H1 (cell line): ENCODE measurements around the gene NID2. TPM values are rescaled to one million over a fixed set of nuclear protein-coding genes. Genes with fewer than 3 reads are reported as not detected.

Experiments
- CTCF ChIA-PET: fragments of 300-600 bp; sonication (Branson Sonifier 250); formaldehyde crosslinking; loops from one replicate; lab custom pipeline; 2021; ENCODE audit not compliant: partially characterized antibody; lab: Charles Lee
- POLR2A ChIA-PET: fragments of 300-600 bp; sonication (Branson Sonifier 250); formaldehyde crosslinking; loops from one replicate; lab custom pipeline; 2021; ENCODE audit warnings: inconsistent platforms; ENCODE audit not compliant: partially characterized antibody; lab: Charles Lee
- DNase-seq, 2 experiments: peaks; one replicate each; pipeline versions ENCODE4 v3.0.0 to v3.0.0-alpha.2; 2010 to 2022; ENCODE audit warnings: low spot score in 2 of 2, low read depth in 1 of 2, mixed read lengths in 1 of 2
- FAIRE-seq: peaks from 2 replicates; lab custom pipeline; 2011; peaks lifted over from hg19 to GRCh38; lab: Jason Lieb, UNC
- H2AFZ ChIP-seq: 2 replicates; pipeline ENCODE4 v1.8.1; 2012; ENCODE audit warnings: low read length, inconsistent platforms
- H2AK5ac ChIP-seq: 2 replicates; pipeline ENCODE4 v1.6.1; 2013; ENCODE audit warnings: low read depth, low read length
- H2BK120ac ChIP-seq: replicated peaks from 2 replicates; pipeline ENCODE3; 2013; ENCODE audit warnings: low read depth, low read length, inconsistent platforms
- H2BK12ac ChIP-seq: 2 replicates; pipeline ENCODE4 v1.6.1; 2013; ENCODE audit warnings: low read depth, low read length
- H2BK15ac ChIP-seq: 2 replicates; pipeline ENCODE4 v1.6.1; 2013; ENCODE audit warnings: low read length
- H2BK20ac ChIP-seq: 2 replicates; pipeline ENCODE4 v1.6.1; 2013; ENCODE audit warnings: low read length
- H2BK5ac ChIP-seq: 2 replicates; pipeline ENCODE4 v1.6.1; 2013; ENCODE audit warnings: low read depth, low read length
- H3K14ac ChIP-seq: 2 replicates; pipeline ENCODE4 v1.6.1; 2013; ENCODE audit warnings: inconsistent platforms; ENCODE audit not compliant: insufficient read length
- H3K18ac ChIP-seq: 2 replicates; pipeline ENCODE4 v1.6.1; 2013; ENCODE audit warnings: low read length; ENCODE audit errors: extremely low read depth
- H3K23ac ChIP-seq: 2 replicates; pipeline ENCODE4 v1.6.1; 2013; ENCODE audit warnings: inconsistent platforms; ENCODE audit not compliant: insufficient read length
- H3K23me2 ChIP-seq: 2 replicates; pipeline ENCODE4 v1.6.1; 2013; ENCODE audit warnings: low read depth, low read length
- H3K27ac ChIP-seq: 2 replicates; pipeline ENCODE4 v1.6.1; 2011; ENCODE audit warnings: low read depth, low read length, inconsistent platforms
- H3K27me3 ChIP-seq, 4 experiments: replicated peaks in 1 of 4; 1 replicate in 1 of 4; 2 replicates in 3 of 4; pipeline versions ENCODE4 v1.6.1 to v1.8.1; 2011 to 2013; ENCODE audit warnings: low read length in 3 of 4, mild to moderate bottlenecking in 3 of 4, inconsistent platforms in 2 of 4, mixed read lengths in 2 of 4, moderate library complexity in 1 of 4; ENCODE audit not compliant: control insufficient read depth in 3 of 4, insufficient read depth in 3 of 4; ENCODE audit errors: extremely low read depth in 1 of 4
- H3K36me3 ChIP-seq, 4 experiments: 2 replicates each; pipeline versions ENCODE4 v1.6.1 to v1.8.1; 2011 to 2013; ENCODE audit warnings: mild to moderate bottlenecking in 4 of 4, low read length in 3 of 4, moderate library complexity in 2 of 4, control low read depth in 1 of 4, inconsistent platforms in 1 of 4; ENCODE audit not compliant: insufficient read depth in 4 of 4, control insufficient read depth in 2 of 4
- H3K4ac ChIP-seq: replicated peaks from 2 replicates; pipeline ENCODE3; 2013; ENCODE audit warnings: low read length, low read depth, mixed read lengths, inconsistent platforms; ENCODE audit not compliant: insufficient read length
- H3K4me1 ChIP-seq, 4 experiments: replicated peaks in 1 of 4; 1 replicate in 1 of 4; 2 replicates in 3 of 4; pipeline versions ENCODE4 v1.6.1 to v1.8.1; 2011 to 2013; ENCODE audit warnings: low read length in 3 of 4, inconsistent platforms in 2 of 4, mixed read lengths in 1 of 4; ENCODE audit not compliant: insufficient read depth in 4 of 4, control insufficient read depth in 3 of 4
- H3K4me2 ChIP-seq, 2 experiments: 2 replicates each; pipeline versions ENCODE4 v1.6.1 to v1.8.1; 2011 to 2013; ENCODE audit warnings: low read depth in 2 of 2, low read length in 2 of 2, control low read depth in 1 of 2, inconsistent platforms in 1 of 2, mild to moderate bottlenecking in 1 of 2; ENCODE audit not compliant: insufficient read depth in 1 of 2
- H3K4me3 ChIP-seq, 4 experiments: fragments of 200-600, 300-600 bp in 1 of 4; sonication (generic), shearing (Covaris generic), sonication (Bioruptor Twin) in 1 of 4; 2 replicates each; pipeline versions ENCODE4 v1.5.1 to v1.8.1; 2011 to 2016; ENCODE audit warnings: low read length in 4 of 4, low read depth in 3 of 4, control low read depth in 2 of 4, inconsistent platforms in 2 of 4, mild to moderate bottlenecking in 2 of 4, mixed read lengths in 1 of 4, moderate library complexity in 1 of 4; ENCODE audit not compliant: insufficient read depth in 2 of 4; ENCODE audit errors: extremely low read depth in 1 of 4
- H3K56ac ChIP-seq: replicated peaks from 2 replicates; pipeline ENCODE3; 2013; ENCODE audit warnings: low read depth, mild to moderate bottlenecking, mixed read lengths, low read length, inconsistent platforms; ENCODE audit not compliant: insufficient read length
- H3K79me1 ChIP-seq: 2 replicates; pipeline ENCODE4 v1.6.1; 2013; ENCODE audit warnings: low read depth, low read length, control low read depth
- H3K79me2 ChIP-seq, 2 experiments: 2 replicates each; pipeline versions ENCODE4 v1.6.1 to v1.8.1; 2012 to 2013; ENCODE audit warnings: low read length in 2 of 2, mild to moderate bottlenecking in 2 of 2, inconsistent platforms in 1 of 2; ENCODE audit not compliant: insufficient read depth in 2 of 2, control insufficient read depth in 1 of 2
- H3K9ac ChIP-seq, 4 experiments: replicated peaks in 1 of 4; 1 replicate in 1 of 4; 2 replicates in 3 of 4; pipeline versions ENCODE4 v1.6.1 to v1.8.1; 2011 to 2013; ENCODE audit warnings: low read depth in 3 of 4, low read length in 3 of 4, control low read depth in 2 of 4, mild to moderate bottlenecking in 2 of 4, moderate library complexity in 2 of 4, inconsistent platforms in 1 of 4; ENCODE audit errors: extremely low read depth in 1 of 4
- H3K9me3 ChIP-seq, 2 experiments: 2 replicates each; pipeline versions ENCODE4 v1.6.1 to v1.8.1; 2012 to 2013; ENCODE audit warnings: mild to moderate bottlenecking in 2 of 2, moderate library complexity in 2 of 2, control low read depth in 1 of 2, inconsistent platforms in 1 of 2, low read depth in 1 of 2, low read length in 1 of 2, mixed read lengths in 1 of 2; ENCODE audit not compliant: insufficient read depth in 2 of 2
- H4K20me1 ChIP-seq, 2 experiments: replicated peaks in 1 of 2; 2 replicates each; pipeline versions ENCODE3 to v1.8.1; 2011 to 2013; ENCODE audit warnings: inconsistent platforms in 2 of 2, low read length in 2 of 2, mild to moderate bottlenecking in 1 of 2; ENCODE audit not compliant: insufficient read depth in 2 of 2, control insufficient read depth in 1 of 2
- H4K5ac ChIP-seq: 2 replicates; pipeline ENCODE4 v1.6.1; 2013; ENCODE audit warnings: low read length, low read depth, mixed read lengths, inconsistent platforms; ENCODE audit not compliant: insufficient read length
- H4K8ac ChIP-seq: 2 replicates; pipeline ENCODE4 v1.8.0; 2013; ENCODE audit warnings: mild to moderate bottlenecking, moderate library complexity, low read length, inconsistent platforms; ENCODE audit not compliant: insufficient read depth; ENCODE audit errors: extremely low read depth
- H4K91ac ChIP-seq: replicated peaks from 2 replicates; pipeline ENCODE3; 2013; ENCODE audit warnings: low read length, mixed read lengths, inconsistent platforms; ENCODE audit not compliant: insufficient read length
- CBX5 ChIP-seq: fragments of 300-800, 300-1000 bp; sonication (generic); IDR thresholded peaks from 2 replicates; pipeline ENCODE4 v1.7.1; 2016; ENCODE audit warnings: antibody characterized with exemption, low read length, low read depth
- CEBPB ChIP-seq: IDR thresholded peaks from 2 replicates; pipeline ENCODE4 v1.6.1; 2012; ENCODE audit warnings: low read depth, low read length
- CREB1 ChIP-seq: IDR thresholded peaks from 2 replicates; pipeline ENCODE4 v1.6.1; 2012; ENCODE audit warnings: inconsistent platforms
- EZH2 ChIP-seq: fragments of 200-600 bp; sonication (generic); IDR thresholded peaks from 2 replicates; pipeline ENCODE4 v1.7.1; 2012; ENCODE audit warnings: low read depth, mild to moderate bottlenecking, moderate library complexity, low read length, inconsistent platforms; ENCODE audit not compliant: severe bottlenecking
- HDAC6 ChIP-seq: IDR thresholded peaks from one replicate; pipeline ENCODE4 v1.7.1; 2012; ENCODE audit warnings: low read depth, mild to moderate bottlenecking, inconsistent platforms, low read length, moderate library complexity
- KDM1A ChIP-seq: fragments of 200-600, 300-600 bp; sonication (generic); IDR thresholded peaks from 2 replicates; pipeline ENCODE4 v1.7.1; 2016; ENCODE audit warnings: mild to moderate bottlenecking, low read length, borderline replicate concordance
- KDM5A ChIP-seq: fragments of 200-600 bp; IDR thresholded peaks from 2 replicates; pipeline ENCODE4 v1.7.1; 2012; ENCODE audit warnings: mild to moderate bottlenecking, low read length, inconsistent platforms, mixed read lengths
- NRF1 ChIP-seq: IDR thresholded peaks from 2 replicates; pipeline ENCODE4 v1.6.1; 2011; ENCODE audit warnings: mild to moderate bottlenecking, low read depth, low read length, improper control_type of control experiment
- TAF1 ChIP-seq: IDR thresholded peaks from 2 replicates; pipeline ENCODE4 v1.6.1; 2011; ENCODE audit warnings: mild to moderate bottlenecking, low read depth, low read length
- TAF7 ChIP-seq: optimal IDR thresholded peaks from 2 replicates; pipeline ENCODE3; 2011; ENCODE audit warnings: low read depth, mild to moderate bottlenecking, inconsistent platforms, low read length, moderate library complexity, borderline replicate concordance
- TCF12 ChIP-seq: IDR thresholded peaks from 2 replicates; pipeline ENCODE4 v1.6.1; 2011; ENCODE audit warnings: low read depth, mild to moderate bottlenecking, low read length
- WGBS, 2 experiments: shearing (Covaris generic) in 1 of 2; methylation state at CpG; one replicate each; pipeline versions ENCODE4 v1.1.6 to v1.1.7; 2013 to 2015; ENCODE audit warnings: low lambda C conversion rate in 2 of 2, mixed read lengths in 2 of 2, inconsistent platforms in 1 of 2, low coverage in 1 of 2, missing lambda C conversion rate in 1 of 2; ENCODE audit not compliant: insufficient replicate concordance in 2 of 2, insufficient coverage in 1 of 2, insufficient read length in 1 of 2; ENCODE audit errors: extremely low coverage in 1 of 2, missing lambda C conversion rate in 1 of 2; 5-methylcytosine and 5-hydroxymethylcytosine counted together
- polyA plus RNA-seq, 7 experiments: library from polyadenylated mRNA; depleted of rRNA in 3 of 7; stranded (reverse) in 5 of 7; unstranded in 2 of 7; fragments of >200 nt in 5 of 7; fragments of 200-250 nt in 2 of 7; gene quantifications; 1 replicate in 5 of 7; 2 replicates in 1 of 7; 4 replicates in 1 of 7; pipeline versions ENCODE4 v1.2.1 to v1.2.3, GENCODE V29; 2011 to 2013; ENCODE audit warnings: missing spikeins in 2 of 7, mixed read lengths in 2 of 7
- total RNA-seq: library from RNA; stranded (reverse); fragmentation: NEBNext Ultra II Directional; extraction: Animal tissue kit (Norgen Biotek cat#: 25700); gene quantifications from 2 replicates; pipeline ENCODE4 v1.2.1, GENCODE V29; 2021
- TF ChIP-seq, protein P1 (sequence below): IDR thresholded peaks from 2 replicates; pipeline ENCODE4 v1.6.1; 2011; ENCODE audit warnings: low read length, improper control_type of control experiment

Gene NID2
- total and polyA plus RNA-seq, 2 of the 8 experiments (the other 6 are each of a cell fraction or from before 2014, with no cell fraction given), result 6.1 to 12.6 TPM

DNA sequence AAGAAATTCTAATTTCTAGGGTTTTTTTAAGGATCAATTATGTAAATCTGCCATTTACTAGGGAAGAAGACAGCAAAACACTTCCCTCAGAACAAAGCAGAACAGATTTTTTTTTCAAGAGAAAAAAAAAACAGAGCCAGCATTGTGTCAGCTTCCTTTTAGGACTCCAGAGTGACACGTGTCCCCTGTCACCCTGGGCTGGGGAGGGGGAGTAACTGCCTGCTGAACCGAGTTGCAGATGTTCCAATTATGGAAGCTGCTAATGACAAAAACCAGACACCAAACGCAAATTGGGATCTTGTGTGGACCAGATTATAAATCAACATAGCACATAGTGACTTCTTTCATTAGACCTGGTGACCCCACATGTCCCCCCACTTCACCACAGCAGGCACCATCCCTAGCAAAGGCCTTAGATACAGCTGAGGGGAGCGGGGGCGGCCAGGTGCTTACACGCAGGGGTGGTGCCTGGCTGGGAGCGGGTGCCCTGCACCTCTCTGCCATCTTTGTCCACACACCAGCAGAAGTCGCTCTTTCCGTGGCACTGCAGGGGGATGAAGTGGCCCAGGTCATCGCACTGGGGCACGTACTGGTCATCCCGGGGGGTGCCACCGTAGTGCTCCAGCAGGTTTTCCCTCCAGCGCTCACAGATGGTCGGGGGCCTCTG, 54.1 kb downstream of the NID2 start:
- no peak overlapping the region for H2BK120ac ChIP-seq
- CTCF ChIA-PET, result interaction anchor here (0.6 to 5.0 kb wide), 33 partner anchors 8 to 448 kb away, joined by 3 to 46 read pairs (median 3); partner anchors contain the start of gene NID2
- peaks cover 2 to 12% (median 10%) of the 10 kb centered on the region in 4 experiments; a peak in 6 of 7 replicates for H3K4me1 ChIP-seq
- H3K4ac ChIP-seq, result no peak overlapping the region
- H3K27ac ChIP-seq, result no peak overlapping the region
- H3K23ac ChIP-seq, result no peak overlapping the region
- H3K79me2 ChIP-seq, result no peaks in the 10 kb centered on the region
- H4K5ac ChIP-seq, result no peak overlapping the region
- H3K18ac ChIP-seq, result no peak overlapping the region
- no peak overlapping the region for H3K4me3 ChIP-seq
- H3K79me1 ChIP-seq, result no peaks in the 10 kb centered on the region
- 98% methylated on average over 15 of the region's 15 CpGs; no CpG with 5 or more reads in 1 of the 2 experiments for WGBS, 2 experiments
- H2BK5ac ChIP-seq, result no peak overlapping the region
- POLR2A ChIA-PET, result interaction anchor here (0.6 to 1.6 kb wide), 4 partner anchors 9 to 920 kb away, joined by 3 to 5 read pairs (median 3); partner anchors contain the start of gene TRIM9
- H2BK15ac ChIP-seq, result no peak overlapping the region
- DNase-seq, result no peak
- H3K14ac ChIP-seq, result no peak overlapping the region
- no peak overlapping the region for H4K91ac ChIP-seq
- no peak overlapping the region for H2BK12ac ChIP-seq
- no peak overlapping the region for H2BK20ac ChIP-seq
- no peaks in the 10 kb centered on the region for H3K27me3 ChIP-seq
- H3K4me2 ChIP-seq, result no peak overlapping the region
- no peak for FAIRE-seq
- H4K8ac ChIP-seq, result no peak overlapping the region
- no peak overlapping the region for H3K56ac ChIP-seq
- H3K23me2 ChIP-seq, result no peaks in the 10 kb centered on the region
- H3K36me3 ChIP-seq, result peaks cover 7 to 23% (median 16%) of the 10 kb centered on the region in 4 experiments
- no peaks in the 10 kb centered on the region; a peak in 1 of 4 replicates for H3K9me3 ChIP-seq
- H3K9ac ChIP-seq, result no peak overlapping the region
- no peak overlapping the region for H2AK5ac ChIP-seq
- no peak overlapping the region for H2AFZ ChIP-seq
- H4K20me1 ChIP-seq, result no peaks in the 10 kb centered on the region
- TF ChIP-seq KDM1A, result no peak
- no peak for TF ChIP-seq HDAC6
- TF ChIP-seq NRF1, result no peak
- TF ChIP-seq, protein P1, sequence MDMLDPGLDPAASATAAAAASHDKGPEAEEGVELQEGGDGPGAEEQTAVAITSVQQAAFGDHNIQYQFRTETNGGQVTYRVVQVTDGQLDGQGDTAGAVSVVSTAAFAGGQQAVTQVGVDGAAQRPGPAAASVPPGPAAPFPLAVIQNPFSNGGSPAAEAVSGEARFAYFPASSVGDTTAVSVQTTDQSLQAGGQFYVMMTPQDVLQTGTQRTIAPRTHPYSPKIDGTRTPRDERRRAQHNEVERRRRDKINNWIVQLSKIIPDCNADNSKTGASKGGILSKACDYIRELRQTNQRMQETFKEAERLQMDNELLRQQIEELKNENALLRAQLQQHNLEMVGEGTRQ, result no peak
- TF ChIP-seq CEBPB, result no peak
- TF ChIP-seq KDM5A, result no peak
- TF ChIP-seq CBX5, result no peak
- no peak for TF ChIP-seq TCF12
- no peak for TF ChIP-seq CREB1
- TF ChIP-seq TAF1, result no peak
- TF ChIP-seq TAF7, result no peak
- TF ChIP-seq EZH2, result no peak
